NT2/D1 (cell line): Measurements from ENCODE around the gene RPE65.

Experiments
- DNase-seq: peaks from one replicate; pipeline ENCODE4 v3.0.0-alpha.2; 2011; ENCODE audit warnings: low read depth, low spot score
- H3K27me3 ChIP-seq: 2 replicates; pipeline ENCODE4 v1.6.0; 2011; ENCODE audit warnings: mild to moderate bottlenecking; ENCODE audit not compliant: insufficient read length, insufficient read depth
- H3K36me3 ChIP-seq: 2 replicates; pipeline ENCODE4 v1.6.1; 2011; ENCODE audit warnings: mild to moderate bottlenecking, low read length, mixed read lengths; ENCODE audit not compliant: insufficient read depth, insufficient read length
- H3K4me1 ChIP-seq: 2 replicates; pipeline ENCODE4 v1.5.1; 2011; ENCODE audit not compliant: insufficient read depth, insufficient read length
- H3K4me3 ChIP-seq: 2 replicates; pipeline ENCODE4 v1.5.1; 2011; ENCODE audit warnings: low read depth; ENCODE audit not compliant: insufficient read length
- H3K9ac ChIP-seq: 2 replicates; pipeline ENCODE4 v1.6.0; 2011; ENCODE audit warnings: low read depth; ENCODE audit not compliant: insufficient read length
- H3K9me3 ChIP-seq: 2 replicates; pipeline ENCODE4 v1.5.1; 2011; ENCODE audit warnings: mild to moderate bottlenecking, low read length; ENCODE audit not compliant: insufficient read depth
- SUZ12 ChIP-seq: IDR thresholded peaks from 2 replicates; pipeline ENCODE4 v1.6.1; 2011; ENCODE audit not compliant: insufficient read length, insufficient read depth; ENCODE audit errors: extremely low read depth
- YY1 ChIP-seq: IDR thresholded peaks from 2 replicates; pipeline ENCODE4 v1.6.1; 2011; ENCODE audit not compliant: insufficient read length, insufficient read depth
- ZNF274 ChIP-seq: IDR thresholded peaks from 2 replicates; pipeline ENCODE4 v1.6.1; 2011; ENCODE audit warnings: mild to moderate bottlenecking, low read depth, low read length

RPE65 gene

GRCh38 chr1:68473060-68473459 lies 23.3 kb upstream of the RPE65 start:
- Histone ChIP-seq H3K9ac (no peak overlapping the region), H3K4me1 (no peaks in the 10 kb centered on the region), H3K36me3 (peaks cover 30% of the 10 kb centered on the region), H3K9me3 (peaks cover 5% of the 10 kb centered on the region; the same call in 1 of the 2 replicates), H3K27me3 (no peaks in the 10 kb centered on the region), H3K4me3 (no peak overlapping the region)
- TF ChIP-seq SUZ12, result no peak
- TF ChIP-seq ZNF274, result no peak
- TF ChIP-seq YY1, result no peak
- DNase-seq, result no peak

GRCh38 chr1:68470388-68470970 lies 20.7 kb upstream of the RPE65 start:
- TF ChIP-seq SUZ12, result no peak
- no peak for TF ChIP-seq ZNF274
- TF ChIP-seq YY1, result no peak
- Histone ChIP-seq H3K4me3 (no peak overlapping the region), H3K9me3 (peaks cover 5% of the 10 kb centered on the region; the same call in 1 of the 2 replicates), H3K4me1 (no peaks in the 10 kb centered on the region), H3K36me3 (peaks cover 10% of the 10 kb centered on the region), H3K9ac (no peak overlapping the region), H3K27me3 (no peaks in the 10 kb centered on the region)
- DNase-seq, result no peak

GRCh38 chr1:68464891-68465290 lies 15.1 kb upstream of the RPE65 start:
- Histone ChIP-seq H3K9ac (no peak overlapping the region), H3K4me3 (no peak overlapping the region), H3K27me3 (no peaks in the 10 kb centered on the region), H3K4me1 (peaks cover 5% of the 10 kb centered on the region), H3K9me3 (peaks cover 19% of the 10 kb centered on the region), H3K36me3 (no peaks in the 10 kb centered on the region)
- TF ChIP-seq YY1 (no peak), ZNF274 (no peak), SUZ12 (no peak)
- peak; percentile 56 for DNase-seq

GRCh38 chr1:68460935-68461334 lies 11.2 kb upstream of the RPE65 start:
- no peaks in the 10 kb centered on the region for H3K36me3 ChIP-seq
- H3K4me1 ChIP-seq, result peaks cover 5% of the 10 kb centered on the region
- DNase-seq, result no peak
- no peak overlapping the region for H3K9ac ChIP-seq
- no peak overlapping the region for H3K4me3 ChIP-seq
- no peaks in the 10 kb centered on the region for H3K27me3 ChIP-seq
- peaks cover 19% of the 10 kb centered on the region for H3K9me3 ChIP-seq
- TF ChIP-seq ZNF274 (no peak), SUZ12 (no peak), YY1 (no peak)

GRCh38 chr1:68459796-68460195 lies 10.0 kb upstream of the RPE65 start:
- no peak overlapping the region for H3K9ac ChIP-seq
- H3K9me3 ChIP-seq, result peaks cover 19% of the 10 kb centered on the region
- no peak for DNase-seq
- TF ChIP-seq SUZ12 (no peak), YY1 (no peak), ZNF274 (no peak)
- peaks cover 2% of the 10 kb centered on the region for H3K4me1 ChIP-seq
- no peaks in the 10 kb centered on the region for H3K36me3 ChIP-seq
- no peaks in the 10 kb centered on the region for H3K27me3 ChIP-seq
- no peak overlapping the region for H3K4me3 ChIP-seq

GRCh38 chr1:68459091-68459490 lies 9.3 kb upstream of the RPE65 start:
- H3K36me3 ChIP-seq, result no peaks in the 10 kb centered on the region

GRCh38 chr1:68456202-68456601 lies 6.4 kb upstream of the RPE65 start:
- TF ChIP-seq ZNF274 (no peak), SUZ12 (no peak), YY1 (no peak)
- no peaks in the 10 kb centered on the region for H3K27me3 ChIP-seq
- no peaks in the 10 kb centered on the region for H3K9me3 ChIP-seq
- H3K4me3 ChIP-seq, result no peak overlapping the region
- H3K36me3 ChIP-seq, result no peaks in the 10 kb centered on the region
- no peak for DNase-seq
- H3K4me1 ChIP-seq, result no peaks in the 10 kb centered on the region
- H3K9ac ChIP-seq, result no peak overlapping the region

More at GRCh38 chr1:68459091-68459490, 9.3 kb upstream of the RPE65 start:
- Histone ChIP-seq H3K9ac (no peak overlapping the region), H3K4me3 (no peak overlapping the region), H3K9me3 (peaks cover 15% of the 10 kb centered on the region), H3K27me3 (no peaks in the 10 kb centered on the region), H3K4me1 (no peaks in the 10 kb centered on the region)
- DNase-seq, result no peak
- TF ChIP-seq SUZ12, result no peak
- no peak for TF ChIP-seq YY1
- no peak for TF ChIP-seq ZNF274
